ENCODE data around the gene CAMK1D. TPM values are rescaled to one million over a fixed set of nuclear protein-coding genes. Genes with fewer than 3 reads are reported as not detected.

The CAMK1D gene
- total and polyA plus RNA-seq, 2 donors (not counting 3 experiments of a cell fraction or from before 2014, with no cell fraction given), result 0.37 to 4.2 TPM

GRCh38 chr10:12320892-12321291, 28.5 kb upstream of the CAMK1D start:
- Histone ChIP-seq H3K4me3 (replicated peaks in 1 of 3; ENCODE audit: insufficient read depth in 1 of 3, low read depth in 1 of 3, low read length in 3 of 3) (no peak overlapping the region), H2AFZ (ENCODE audit: low read depth, low read length) (no peak overlapping the region), H3K27ac (ENCODE audit: insufficient read depth, low read depth, low read length) (no peak overlapping the region), H3K79me2 (ENCODE audit: control insufficient read depth, insufficient read depth, low read length) (no peaks in the 10 kb centered on the region), H3K27me3 (ENCODE audit: control insufficient read depth in 2 of 2, insufficient read depth in 2 of 2, low read length in 2 of 2) (no peaks in the 10 kb centered on the region), H3K9ac (replicated peaks; ENCODE audit: extremely low read depth, insufficient read depth, low read length) (no peak overlapping the region), H3K9me3 (replicated peaks; ENCODE audit: control insufficient read depth, insufficient read depth, low read length) (no peaks in the 10 kb centered on the region), H3K4me1 (ENCODE audit: control insufficient read depth, extremely low read depth, insufficient read depth, low read length) (no peaks in the 10 kb centered on the region), H3K9me1 (replicated peaks; ENCODE audit: control insufficient read depth, extremely low read depth, insufficient read depth, low read length) (no peaks in the 10 kb centered on the region), H3K36me3 (ENCODE audit: control insufficient read depth in 2 of 2, extremely low read depth in 1 of 2, insufficient read depth in 2 of 2, low read length in 2 of 2) (no peaks in the 10 kb centered on the region), H4K20me1 (replicated peaks; ENCODE audit: control insufficient read depth, extremely low read depth, insufficient read depth, low read length) (no peaks in the 10 kb centered on the region), H3K4me2 (ENCODE audit: insufficient read depth, low read length) (no peak overlapping the region)
- dilution Hi-C loops (cut with MboI; ENCODE audit: extremely low pct_ligation_motif_present, low sequenced_read_pairs), result no loop called here
- DNase-seq (ENCODE audit: low read depth, low spot score) (no peak), FAIRE-seq (no peak)
- BruUV-seq (replicated peaks), result no TSS peak
- POLR2A ChIA-PET, result no interaction called here
- intact Hi-C loops (cut with micrococcal nuclease), result no loop called here
- no peak for TF ChIP-seq CTCF (IDR thresholded peaks at IDR 0.05; ENCODE audit: extremely low read depth in 1 of 2, insufficient read depth in 1 of 2, low read depth in 1 of 2, low read length in 2 of 2)
- TF ChIP-seq EZH2 (IDR thresholded peaks at IDR 0.05; ENCODE audit: borderline replicate concordance, low read depth, low read length, severe bottlenecking), result no peak
- no peak for TF ChIP-seq POLR2AphosphoS5 (IDR thresholded peaks at IDR 0.05; ENCODE audit: insufficient read depth, low read depth, low read length)
- no peak for TF ChIP-seq MAX (IDR thresholded peaks at IDR 0.05; ENCODE audit: insufficient read depth, insufficient read length)
- no peak for TF ChIP-seq POLR2A (IDR thresholded peaks at IDR 0.05; ENCODE audit: low read depth, low read length)
- no peak for TF ChIP-seq FOS (IDR thresholded peaks at IDR 0.05; ENCODE audit: borderline replicate concordance, insufficient read depth, low read length)
- no peak for TF ChIP-seq JUN (IDR thresholded peaks at IDR 0.05; ENCODE audit: borderline replicate concordance, insufficient read depth, insufficient read length, low read depth)
- no peak for TF ChIP-seq MYC (IDR thresholded peaks at IDR 0.05; ENCODE audit: low read depth, low read length)
- no peak for TF ChIP-seq GATA2 (IDR thresholded peaks at IDR 0.05; ENCODE audit: insufficient read depth, insufficient read length, low read depth, low read length)
- CTCF ChIA-PET, result no interaction called here

Data from endothelial cell of umbilical vein (primary cell).